Common myeloid progenitor, CD34-positive (primary cell): Measurements from ENCODE around the gene KIF1A.

ENCODE experiments used
- CTCF ChIA-PET: fragments of 350-600 bp; sonication (Branson Sonifier 250); formaldehyde crosslinking; loops from one replicate; lab custom pipeline; 2021; ENCODE audit warnings: antibody characterized with exemption; lab: Charles Lee
- POLR2A ChIA-PET: fragments of 350-600 bp; sonication (Branson Sonifier 250); formaldehyde crosslinking; loops from one replicate; lab custom pipeline; 2021; ENCODE audit warnings: antibody characterized with exemption; lab: Charles Lee
- DNase-seq, 3 donors: peaks; one replicate each; pipeline versions ENCODE4 v3.0.0 to v3.0.0-alpha.2; 2013
- H3K27ac ChIP-seq, 2 experiments: 1 replicate in 1 of 2; 2 replicates in 1 of 2; pipeline ENCODE4 v1.7.0; 2013; ENCODE audit warnings: inconsistent platforms in 2 of 2, low read length in 2 of 2, mild to moderate bottlenecking in 2 of 2, low read depth in 1 of 2, moderate library complexity in 1 of 2; ENCODE audit not compliant: severe bottlenecking in 2 of 2, insufficient read depth in 1 of 2, poor library complexity in 1 of 2
- H3K27me3 ChIP-seq, 5 experiments: replicated peaks in 2 of 5; 1 replicate in 3 of 5; 2 replicates in 2 of 5; pipeline versions ENCODE4 v1.6.1 to v1.7.0; 2013; ENCODE audit warnings: low read length in 4 of 5, mild to moderate bottlenecking in 2 of 5, moderate library complexity in 2 of 5, inconsistent platforms in 1 of 5; ENCODE audit not compliant: insufficient read depth in 5 of 5, control insufficient read depth in 4 of 5
- H3K36me3 ChIP-seq, 4 experiments: 1 replicate in 2 of 4; 2 replicates in 2 of 4; pipeline versions ENCODE4 v1.6.1 to v1.7.0; 2013; ENCODE audit warnings: low read length in 3 of 4, control low read depth in 1 of 4, mild to moderate bottlenecking in 1 of 4; ENCODE audit not compliant: control insufficient read depth in 4 of 4, insufficient read depth in 4 of 4
- H3K4me1 ChIP-seq, 4 experiments: 1 replicate in 3 of 4; 2 replicates in 1 of 4; pipeline versions ENCODE4 v1.6.1 to v1.7.1; 2013; ENCODE audit warnings: low read length in 3 of 4, mild to moderate bottlenecking in 3 of 4, control low read depth in 1 of 4, inconsistent platforms in 1 of 4, moderate library complexity in 1 of 4; ENCODE audit not compliant: control insufficient read depth in 4 of 4, insufficient read depth in 4 of 4; ENCODE audit errors: control extremely low read depth in 1 of 4
- H3K4me3 ChIP-seq, 7 experiments: 1 replicate in 4 of 7; 2 replicates in 3 of 7; pipeline versions ENCODE4 v1.5.1 to v1.7.0; 2013; ENCODE audit warnings: mild to moderate bottlenecking in 7 of 7, low read length in 6 of 7, moderate library complexity in 6 of 7, inconsistent platforms in 2 of 7, low read depth in 2 of 7, control low read depth in 1 of 7; ENCODE audit not compliant: insufficient read depth in 4 of 7, control insufficient read depth in 1 of 7; ENCODE audit errors: extremely low read depth in 1 of 7
- H3K9me3 ChIP-seq, 5 experiments: 1 replicate in 4 of 5; 2 replicates in 1 of 5; pipeline versions ENCODE4 v1.6.1 to v1.7.1; 2013; ENCODE audit warnings: low read length in 4 of 5, mild to moderate bottlenecking in 2 of 5, inconsistent platforms in 1 of 5, low read depth in 1 of 5, moderate library complexity in 1 of 5; ENCODE audit not compliant: control insufficient read depth in 4 of 5, insufficient read depth in 2 of 5; ENCODE audit errors: control extremely low read depth in 1 of 5
- WGBS: methylation state at CpG from one replicate; pipeline ENCODE4 v1.1.5; 2013; ENCODE audit not compliant: insufficient coverage; 5-methylcytosine and 5-hydroxymethylcytosine counted together

Gene KIF1A

GRCh38 chr2:240718896-240719490 lies 101.0 kb downstream of the KIF1A start:
- no peaks in the 10 kb centered on the region for H3K27me3 ChIP-seq
- no peak overlapping the region for H3K27ac ChIP-seq
- ChIA-PET POLR2A (no interaction called here), CTCF (no interaction called here)
- no peak for DNase-seq
- H3K4me1 ChIP-seq: no peaks in the 10 kb centered on the region
- WGBS: 89% methylated on average over 24 of the region's 25 CpGs
- no peaks in the 10 kb centered on the region for H3K9me3 ChIP-seq
- no peak overlapping the region for H3K4me3 ChIP-seq
- no peaks in the 10 kb centered on the region for H3K36me3 ChIP-seq

DNA sequence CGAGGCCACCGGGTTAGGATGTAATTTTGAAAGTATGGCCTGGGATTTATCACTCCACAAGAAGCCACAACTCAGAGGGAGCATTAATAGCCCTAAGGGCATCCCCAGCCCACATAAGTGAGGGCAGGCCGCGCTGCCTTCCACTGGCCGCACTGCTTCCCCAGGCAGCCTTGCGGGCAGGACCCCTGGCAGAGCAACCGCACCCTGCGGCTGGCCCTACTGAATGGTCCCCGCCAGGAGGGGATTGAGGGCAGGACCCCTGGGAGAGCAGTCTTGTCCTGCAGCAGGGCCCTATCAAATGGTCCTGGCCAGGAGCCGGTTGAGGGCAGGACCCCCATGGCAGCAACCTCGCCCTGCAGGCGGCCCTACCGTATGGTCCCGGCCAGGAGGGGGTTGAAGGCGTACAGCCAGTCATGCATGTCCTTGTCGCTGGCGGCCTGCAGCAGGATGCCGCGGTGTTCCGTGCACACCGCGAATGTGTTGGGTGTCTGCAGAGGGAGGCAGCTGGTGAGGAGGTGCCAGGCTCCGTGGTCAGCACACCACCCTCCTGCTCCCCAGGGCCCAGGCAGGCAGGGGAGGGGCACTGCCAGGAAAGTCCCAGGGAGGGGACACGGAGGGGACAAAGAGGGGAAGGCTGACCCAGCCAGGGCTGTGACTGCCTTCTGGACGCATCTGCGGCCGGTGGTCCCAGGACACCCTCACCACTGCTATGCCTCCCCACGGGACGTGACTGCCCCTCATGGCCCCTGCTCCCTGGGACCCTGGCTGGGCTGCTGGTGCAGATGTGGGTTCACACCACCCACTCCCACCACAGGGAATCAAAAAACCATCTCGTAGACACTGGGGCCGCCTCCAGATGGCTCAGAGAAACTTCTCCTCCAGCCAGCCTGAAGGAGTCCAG lies 102.1 kb downstream of the KIF1A start:
- Histone ChIP-seq H3K27ac (no peak overlapping the region), H3K4me1 (no peaks in the 10 kb centered on the region), H3K27me3 (no peaks in the 10 kb centered on the region), H3K4me3 (no peak overlapping the region), H3K9me3 (no peaks in the 10 kb centered on the region), H3K36me3 (no peaks in the 10 kb centered on the region)
- POLR2A ChIA-PET: no interaction called here
- WGBS: 96% methylated on average over 23 of the region's 31 CpGs
- DNase-seq: no peak
- CTCF ChIA-PET: no interaction called here

GRCh38 chr2:240717181-240717641 lies 102.8 kb downstream of the KIF1A start:
- H3K27ac ChIP-seq: no peak overlapping the region
- no peaks in the 10 kb centered on the region for H3K4me1 ChIP-seq
- H3K4me3 ChIP-seq: no peak overlapping the region
- no peak for DNase-seq
- ChIA-PET CTCF (no interaction called here), POLR2A (no interaction called here)
- H3K9me3 ChIP-seq: no peaks in the 10 kb centered on the region
- no peaks in the 10 kb centered on the region for H3K27me3 ChIP-seq
- 96% methylated on average over 18 of the region's 18 CpGs for WGBS
- no peaks in the 10 kb centered on the region for H3K36me3 ChIP-seq

- DNase-seq: no peak
- ChIA-PET POLR2A (no interaction called here), CTCF (no interaction called here)
- H3K4me1 ChIP-seq: no peaks in the 10 kb centered on the region
- H3K4me3 ChIP-seq: no peak overlapping the region
- no peaks in the 10 kb centered on the region for H3K36me3 ChIP-seq
- no peaks in the 10 kb centered on the region for H3K27me3 ChIP-seq
- 97% methylated on average over 12 of the region's 23 CpGs for WGBS
- no peak overlapping the region for H3K27ac ChIP-seq
- no peaks in the 10 kb centered on the region for H3K9me3 ChIP-seq
Measured at GRCh38 chr2:240716130-240716798, 103.8 kb downstream of the KIF1A start.

DNA sequence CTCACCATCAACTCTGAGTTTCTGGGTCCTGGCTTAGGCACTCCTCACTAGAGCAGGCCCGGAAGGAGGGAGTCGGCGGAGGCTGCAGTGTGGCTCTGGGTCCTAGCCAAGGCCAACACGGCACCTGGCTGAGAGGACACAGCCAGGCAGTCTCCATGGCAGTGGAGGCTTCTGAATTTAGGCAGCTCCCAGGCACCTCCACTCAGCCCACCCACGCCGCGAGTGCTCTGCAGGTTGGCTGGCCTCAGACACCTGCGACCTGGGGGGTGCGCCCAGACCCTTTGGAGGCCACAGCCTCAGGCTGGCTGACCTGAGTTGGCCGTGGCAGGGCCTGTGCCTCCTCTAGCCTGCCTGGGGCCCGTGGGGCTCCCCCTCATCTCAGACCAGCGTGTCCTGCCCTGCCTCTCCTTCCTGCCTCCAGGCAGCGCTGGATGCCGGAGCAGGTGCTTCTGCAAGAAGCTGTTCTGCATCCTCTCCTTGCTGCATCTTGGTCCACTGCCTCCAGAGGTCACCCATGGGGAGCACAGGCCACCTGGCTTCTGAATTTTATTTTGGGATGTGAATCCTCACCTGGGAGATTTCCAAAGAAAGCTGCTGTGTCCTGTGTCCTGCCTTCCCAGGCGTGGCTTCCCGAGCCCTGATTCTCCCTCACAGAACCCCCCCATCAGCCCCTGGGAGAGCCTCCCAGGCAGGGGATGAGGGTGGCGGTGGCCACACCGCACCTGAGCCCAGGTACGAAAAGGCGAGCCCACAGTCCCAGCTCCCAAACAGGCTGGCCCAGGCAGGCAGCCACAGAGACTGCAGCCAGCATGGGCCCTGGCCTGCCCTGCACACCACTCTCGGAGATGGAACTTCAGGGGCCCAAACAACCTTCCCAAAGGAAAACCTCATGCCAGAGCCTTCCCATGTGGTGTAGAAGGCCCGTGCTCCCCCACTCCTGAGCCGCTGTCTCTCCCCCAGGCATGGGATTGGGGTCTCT lies 105.0 kb downstream of the KIF1A start:
- DNase-seq: no peak
- Histone ChIP-seq H3K9me3 (no peaks in the 10 kb centered on the region), H3K27ac (no peak overlapping the region), H3K4me1 (no peaks in the 10 kb centered on the region), H3K27me3 (no peaks in the 10 kb centered on the region), H3K36me3 (no peaks in the 10 kb centered on the region), H3K4me3 (no peak overlapping the region)
- WGBS: 93% methylated on average over 23 of the region's 23 CpGs
- CTCF ChIA-PET: no interaction called here
- POLR2A ChIA-PET: no interaction called here

DNA sequence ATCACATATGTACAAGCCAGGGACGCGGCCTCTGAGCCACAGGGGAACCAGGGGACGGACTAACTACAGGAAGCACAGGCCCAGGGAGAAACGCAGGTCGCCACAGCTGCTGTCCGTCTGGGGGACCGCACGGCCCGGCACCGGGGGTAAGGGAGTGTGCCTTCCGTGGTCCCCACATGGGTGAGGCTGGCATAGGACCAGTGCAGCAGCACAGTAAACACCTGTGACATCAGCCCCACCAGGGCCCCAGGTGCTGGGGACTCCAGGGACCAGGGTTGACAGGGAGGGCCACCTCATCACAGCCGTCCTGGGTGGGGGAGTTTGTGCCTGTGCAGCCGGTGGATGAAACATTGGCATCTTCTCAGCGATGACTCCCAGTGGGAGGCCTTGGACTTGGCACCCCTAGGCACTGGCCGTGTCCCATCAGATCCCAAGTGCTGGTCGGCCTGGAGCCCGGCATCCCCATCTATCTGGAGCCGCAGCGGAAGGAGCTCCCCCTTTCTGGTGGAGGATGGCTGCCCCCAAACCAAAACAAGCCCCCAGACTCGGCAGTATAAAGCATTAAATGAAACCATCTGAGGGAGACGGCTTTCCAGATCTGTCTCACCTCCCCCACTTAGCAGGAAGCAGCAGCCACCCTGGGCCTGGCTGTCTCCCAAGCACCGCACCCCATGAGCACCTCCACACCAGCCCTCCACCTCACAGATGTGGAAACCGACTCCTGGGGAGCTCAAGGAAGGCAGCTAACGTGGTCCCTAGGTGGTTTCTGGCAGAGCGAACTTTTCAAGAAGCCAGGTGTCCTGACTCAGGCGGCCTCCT lies 105.9 kb downstream of the KIF1A start:
- Histone ChIP-seq H3K27ac (no peak overlapping the region), H3K4me1 (no peaks in the 10 kb centered on the region), H3K9me3 (no peaks in the 10 kb centered on the region), H3K4me3 (no peak overlapping the region), H3K36me3 (no peaks in the 10 kb centered on the region), H3K27me3 (no peaks in the 10 kb centered on the region)
- WGBS: 91% methylated on average over 22 of the region's 26 CpGs
- CTCF ChIA-PET: no interaction called here
- POLR2A ChIA-PET: interaction anchor here (0.6 kb wide), 1 partner anchor 11 kb away, joined by 3 read pairs; no protein-coding TSS in a partner anchor
- no peak for DNase-seq
